DND-41 (cell line): ENCODE data around the gene DDO.

Experiments
- CTCF ChIP-seq: IDR thresholded peaks from 2 replicates; pipeline ENCODE4 v1.5.1; 2012; ENCODE audit warnings: borderline replicate concordance, low read length, moderate library complexity, mild to moderate bottlenecking; ENCODE audit not compliant: poor library complexity, severe bottlenecking; ENCODE audit errors: extremely low read depth
- EZH2 ChIP-seq: IDR thresholded peaks from 3 replicates; pipeline ENCODE4 v1.6.1; 2012; ENCODE audit warnings: borderline replicate concordance, low read depth, mild to moderate bottlenecking, moderate library complexity, low read length, inconsistent platforms; ENCODE audit not compliant: severe bottlenecking

GRCh38 chr6:110390404-110390803, 25.0 kb downstream of the DDO start:
- TF ChIP-seq CTCF = no peak
- TF ChIP-seq EZH2 = no peak
